Activated CD8-positive, alpha-beta memory T cell treated with anti-CD3 and anti-CD28 coated beads, Interleukin-2, amount 50 U/mL, for 24 hours (primary cell): ENCODE results near the gene NABP2.

ENCODE experiments used
- DNase-seq: peaks from one replicate; pipeline ENCODE4 v3.0.0-alpha.2; 2020; ENCODE audit errors: extremely low read depth

The NABP2 gene

DNA sequence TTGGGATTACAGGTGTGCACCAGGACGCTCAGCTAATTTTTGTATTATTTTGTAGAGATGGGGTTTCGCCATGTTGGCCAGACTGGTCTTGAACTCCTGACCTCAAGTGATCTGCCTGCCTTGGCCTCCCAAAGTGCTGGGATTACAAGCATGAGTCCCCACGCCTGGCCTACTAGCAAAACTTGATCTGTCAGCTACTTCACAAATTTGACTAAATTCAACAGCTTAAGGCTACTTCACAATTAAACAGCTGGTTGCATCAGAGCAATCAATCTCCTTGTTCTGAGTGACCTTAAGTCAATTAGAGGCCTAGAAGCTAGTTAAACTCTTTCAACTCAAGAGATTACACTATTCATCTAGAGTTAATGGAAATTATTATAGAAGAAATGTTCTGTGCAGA lies 54.8 kb downstream of the NABP2 start:
- DNase-seq = no peak
